ENCODE data around the gene SPTBN1.

DNA sequence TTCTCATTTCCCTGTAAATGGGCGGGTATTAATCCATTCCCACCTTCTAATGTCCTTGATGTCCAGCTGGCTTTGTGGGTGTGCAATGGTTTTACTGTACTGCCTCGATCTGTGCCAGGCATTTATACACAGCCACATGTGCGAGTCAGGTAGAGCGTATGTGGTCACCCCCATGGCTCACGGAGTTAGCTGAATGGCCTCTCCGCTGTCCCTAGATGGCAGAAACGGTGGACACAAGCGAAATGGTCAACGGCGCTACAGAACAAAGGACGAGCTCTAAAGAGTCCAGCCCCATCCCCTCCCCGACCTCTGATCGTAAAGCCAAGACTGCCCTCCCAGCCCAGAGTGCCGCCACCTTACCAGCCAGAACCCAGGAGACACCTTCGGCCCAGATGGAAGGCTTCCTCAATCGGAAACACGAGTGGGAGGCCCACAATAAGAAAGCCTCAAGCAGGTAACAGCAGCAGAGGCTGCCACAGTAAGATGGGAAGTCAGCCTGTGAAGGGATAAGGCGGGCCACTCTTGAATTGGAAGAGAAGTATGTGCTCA is 208.2 kb downstream of the SPTBN1 start:
- TF ChIP-seq ZBTB21 (CRISPR knock-in tag; IDR thresholded peaks at IDR 0.05; ENCODE audit: borderline replicate concordance), result no peak
- TF ChIP-seq, protein P1, sequence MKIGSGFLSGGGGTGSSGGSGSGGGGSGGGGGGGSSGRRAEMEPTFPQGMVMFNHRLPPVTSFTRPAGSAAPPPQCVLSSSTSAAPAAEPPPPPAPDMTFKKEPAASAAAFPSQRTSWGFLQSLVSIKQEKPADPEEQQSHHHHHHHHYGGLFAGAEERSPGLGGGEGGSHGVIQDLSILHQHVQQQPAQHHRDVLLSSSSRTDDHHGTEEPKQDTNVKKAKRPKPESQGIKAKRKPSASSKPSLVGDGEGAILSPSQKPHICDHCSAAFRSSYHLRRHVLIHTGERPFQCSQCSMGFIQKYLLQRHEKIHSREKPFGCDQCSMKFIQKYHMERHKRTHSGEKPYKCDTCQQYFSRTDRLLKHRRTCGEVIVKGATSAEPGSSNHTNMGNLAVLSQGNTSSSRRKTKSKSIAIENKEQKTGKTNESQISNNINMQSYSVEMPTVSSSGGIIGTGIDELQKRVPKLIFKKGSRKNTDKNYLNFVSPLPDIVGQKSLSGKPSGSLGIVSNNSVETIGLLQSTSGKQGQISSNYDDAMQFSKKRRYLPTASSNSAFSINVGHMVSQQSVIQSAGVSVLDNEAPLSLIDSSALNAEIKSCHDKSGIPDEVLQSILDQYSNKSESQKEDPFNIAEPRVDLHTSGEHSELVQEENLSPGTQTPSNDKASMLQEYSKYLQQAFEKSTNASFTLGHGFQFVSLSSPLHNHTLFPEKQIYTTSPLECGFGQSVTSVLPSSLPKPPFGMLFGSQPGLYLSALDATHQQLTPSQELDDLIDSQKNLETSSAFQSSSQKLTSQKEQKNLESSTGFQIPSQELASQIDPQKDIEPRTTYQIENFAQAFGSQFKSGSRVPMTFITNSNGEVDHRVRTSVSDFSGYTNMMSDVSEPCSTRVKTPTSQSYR (CRISPR knock-in tag; IDR thresholded peaks at IDR 0.05), result no peak
- no peak for TF ChIP-seq TEAD1 (CRISPR knock-in tag; IDR thresholded peaks at IDR 0.05)
- TF ChIP-seq USF1 (CRISPR knock-in tag; IDR thresholded peaks at IDR 0.05), result no peak

Measured in WTC11 (cell line).